ENCODE results near the gene CGB8.
A peak's percentile ranks its signal among the peaks of the same experiment; 100 is the strongest.

DNA sequence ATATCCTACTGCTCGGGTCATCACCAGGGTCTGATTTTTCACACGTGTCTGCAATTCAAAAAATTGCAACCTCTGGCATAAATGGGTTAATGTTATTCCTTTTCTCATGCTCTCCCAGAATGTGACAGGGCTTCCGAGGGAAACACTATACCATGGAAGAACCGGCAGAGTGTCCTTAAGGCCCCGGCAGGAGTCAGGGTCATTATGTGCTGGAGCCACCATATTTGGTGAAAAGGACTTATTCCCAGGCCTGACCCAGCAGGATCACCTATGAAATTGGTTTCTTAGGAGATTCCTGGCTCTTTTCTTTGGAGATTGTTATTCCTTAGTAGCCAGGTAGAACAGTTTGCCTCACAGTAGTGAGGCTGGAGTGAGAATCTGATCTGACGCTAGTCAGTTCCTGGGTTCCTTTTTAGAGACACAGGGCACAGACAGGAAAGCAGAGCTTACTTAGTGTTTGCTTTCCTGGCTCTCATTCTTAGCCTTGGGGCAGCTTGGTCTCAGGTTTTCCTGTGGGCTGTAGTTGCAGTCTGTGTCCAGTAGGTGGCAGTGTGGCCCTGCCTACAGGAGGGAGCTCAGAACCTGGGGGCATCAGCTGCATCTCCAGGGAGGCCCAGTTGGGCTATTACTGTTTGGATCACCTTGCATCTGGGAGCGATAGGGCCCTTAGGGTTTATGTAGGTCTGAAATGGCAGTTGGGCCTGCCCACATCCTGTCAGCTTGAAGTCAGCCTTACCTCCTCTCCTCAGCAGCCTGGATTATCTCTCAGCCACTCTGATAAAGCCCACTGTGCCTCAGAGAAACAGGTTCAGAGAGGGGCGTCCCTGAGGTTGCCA lies 48.8 kb upstream of the CGB8 start:
- TF ChIP-seq POLR2AphosphoS5 (IDR thresholded peaks at IDR 0.05; ENCODE audit: low read depth, low read length) (peak; percentile 46; the same call in 1 of the 2 replicates), HDAC6 (IDR thresholded peaks at IDR 0.05; ENCODE audit: low read depth, low read length) (no peak), TBP (IDR thresholded peaks at IDR 0.05; ENCODE audit: low read depth, low read length) (no peak), BRCA1 (IDR thresholded peaks at IDR 0.05; ENCODE audit: low read depth, low read length) (no peak), EP300 (IDR thresholded peaks at IDR 0.05; ENCODE audit: borderline replicate concordance in 1 of 2, low read depth in 2 of 2, low read length in 2 of 2) (no peak), CHD1 (IDR thresholded peaks at IDR 0.05; ENCODE audit: low read depth, low read length) (no peak)
- TF ChIP-seq, protein P1, sequence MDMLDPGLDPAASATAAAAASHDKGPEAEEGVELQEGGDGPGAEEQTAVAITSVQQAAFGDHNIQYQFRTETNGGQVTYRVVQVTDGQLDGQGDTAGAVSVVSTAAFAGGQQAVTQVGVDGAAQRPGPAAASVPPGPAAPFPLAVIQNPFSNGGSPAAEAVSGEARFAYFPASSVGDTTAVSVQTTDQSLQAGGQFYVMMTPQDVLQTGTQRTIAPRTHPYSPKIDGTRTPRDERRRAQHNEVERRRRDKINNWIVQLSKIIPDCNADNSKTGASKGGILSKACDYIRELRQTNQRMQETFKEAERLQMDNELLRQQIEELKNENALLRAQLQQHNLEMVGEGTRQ (IDR thresholded peaks at IDR 0.05; ENCODE audit: low read length) = no peak

Measured in H1 (cell line).